Measurements from ENCODE around the gene CLEC3B. TPM values are rescaled to one million over a fixed set of nuclear protein-coding genes. Genes with fewer than 3 reads are reported as not detected.

CLEC3B gene
- total and polyA plus RNA-seq, 10 of the 15 experiments (the other 5 are each of a cell fraction or from before 2014, with no cell fraction given) = 0.23 TPM; not detected in 9

GRCh38 chr3:45012577-45012976 is 13.5 kb upstream of the CLEC3B start:
- no peaks in the 10 kb centered on the region for H3K79me2 ChIP-seq (ENCODE audit: control insufficient read depth, insufficient read depth, low read length)
- H3K4me1 ChIP-seq (ENCODE audit: control insufficient read depth, insufficient read depth, low read length) = peaks cover 15% of the 10 kb centered on the region
- DNase-seq (ENCODE audit: low read depth, low spot score) (no peak), ATAC-seq (no peak), FAIRE-seq (no peak)
- WGBS (ENCODE audit: insufficient coverage, insufficient replicate concordance, low lambda C conversion rate, missing lambda C conversion rate) = 83% methylated on average over 4 of the region's 4 CpGs
- H3K9ac ChIP-seq (ENCODE audit: control insufficient read depth, insufficient read depth, low read length) = no peak overlapping the region
- ChIA-PET CTCF (interaction anchor here (0.7 to 1.6 kb wide), 5 partner anchors 21 to 32 kb away, joined by 3 to 6 read pairs (median 4); no protein-coding TSS in a partner anchor), POLR2A (interaction anchor here (1.0 to 1.4 kb wide), 4 partner anchors 10 to 36 kb away, joined by 3 to 7 read pairs (median 4); no protein-coding TSS in a partner anchor), RAD21 (ENCODE audit: unreplicated experiment) (interaction anchor here (0.8 to 2.2 kb wide), 7 partner anchors 15 to 70 kb away, joined by 3 to 18 read pairs (median 4); partner anchors contain the start of genes EXOSC7 and ZDHHC3), SMC1A (ENCODE audit: uncharacterized antibody, unreplicated experiment) (interaction anchor here (0.7 to 1.8 kb wide), 6 partner anchors 10 to 56 kb away, joined by 3 to 7 read pairs (median 4); no protein-coding TSS in a partner anchor)
- no peak overlapping the region for H2AFZ ChIP-seq (ENCODE audit: control insufficient read depth, low read depth, low read length)
- no peak overlapping the region for H3K4me2 ChIP-seq (ENCODE audit: control insufficient read depth, insufficient read depth)
- TF ChIP-seq RB1 (IDR thresholded peaks at IDR 0.05; ENCODE audit: borderline replicate concordance) (no peak), BACH1 (IDR thresholded peaks at IDR 0.05; ENCODE audit: borderline replicate concordance) (no peak), EGR1 (IDR thresholded peaks at IDR 0.05; ENCODE audit: borderline replicate concordance in 1 of 2, low read depth in 2 of 2, low read length in 2 of 2) (no peak), GABPA (IDR thresholded peaks at IDR 0.05; ENCODE audit: low read depth) (no peak), ZNF207 (IDR thresholded peaks at IDR 0.05; ENCODE audit: borderline replicate concordance) (no peak), CBFB (IDR thresholded peaks at IDR 0.05; ENCODE audit: low read depth) (no peak), MXI1 (IDR thresholded peaks at IDR 0.05; ENCODE audit: low read depth, low read length) (no peak), POLR2A (IDR thresholded peaks at IDR 0.05; ENCODE audit: low read depth, low read length) (no peak), DPF2 (IDR thresholded peaks at IDR 0.05) (no peak), TARDBP (IDR thresholded peaks at IDR 0.05; ENCODE audit: borderline replicate concordance) (no peak), ELK1 (IDR thresholded peaks at IDR 0.05; ENCODE audit: low read depth, low read length) (no peak), MEF2B (IDR thresholded peaks at IDR 0.05; ENCODE audit: partially characterized antibody, poor library complexity, severe bottlenecking) (no peak), ZBTB11 (CRISPR knock-in tag; IDR thresholded peaks at IDR 0.05) (no peak), USF1 (IDR thresholded peaks at IDR 0.05; ENCODE audit: borderline replicate concordance, extremely low read length, insufficient read depth, low read depth, low read length) (no peak), RBBP5 (conservative IDR thresholded peaks at IDR 0.05) (no peak), FOXK2 (IDR thresholded peaks at IDR 0.05) (no peak), CHD1 (IDR thresholded peaks at IDR 0.05; ENCODE audit: low read depth, low read length) (no peak), EED (IDR thresholded peaks at IDR 0.05; ENCODE audit: low read depth) (no peak), ZNF217 (IDR thresholded peaks at IDR 0.05) (no peak)
- no peaks in the 10 kb centered on the region for H3K9me3 ChIP-seq (replicated peaks; ENCODE audit: control insufficient read depth, insufficient read depth, low read length)
- BruUV-seq (replicated peaks) = no TSS peak
- no peaks in the 10 kb centered on the region for H3K27me3 ChIP-seq (replicated peaks in 1 of 2; ENCODE audit: control insufficient read depth in 2 of 2, insufficient read depth in 2 of 2, low read length in 1 of 2)
- H3K4me3 ChIP-seq = no peak overlapping the region
- peaks cover 3 to 26% of the 10 kb centered on the region in 2 experiments for H3K36me3 ChIP-seq (ENCODE audit: control insufficient read depth in 2 of 2, insufficient read depth in 2 of 2, low read length in 1 of 2)
- no peaks in the 10 kb centered on the region for H4K20me1 ChIP-seq (ENCODE audit: control insufficient read depth, insufficient read depth)
- in situ Hi-C loops (cut with MboI) (no loop called here), intact Hi-C loops (cut with micrococcal nuclease; ENCODE audit: unreplicated experiment) (no loop called here)
- H3K27ac ChIP-seq (ENCODE audit: control insufficient read depth, insufficient read depth) = no peak overlapping the region
